ENCODE measurements around the gene SH3RF3. TPM values are rescaled to one million over a fixed set of nuclear protein-coding genes. Genes with fewer than 3 reads are reported as not detected.

Gene SH3RF3
- total RNA-seq, 2 experiments from 2014 or later, result 1.9 to 2.3 TPM

DNA sequence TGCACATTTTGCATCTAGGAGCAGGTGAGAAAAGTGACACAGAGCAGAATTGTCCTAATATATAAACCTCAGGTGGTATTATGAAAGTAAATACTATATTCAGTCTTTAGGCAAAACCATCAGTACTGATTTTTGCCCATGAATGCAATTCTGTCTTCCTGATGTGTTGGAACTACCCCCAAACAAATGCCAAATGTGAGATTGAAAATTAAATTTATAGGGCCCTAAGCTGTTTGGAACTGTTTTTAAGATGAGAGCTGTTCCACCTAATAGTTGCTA lies 115.2 kb downstream of the SH3RF3 start:
- Mint-ChIP-seq H3K36me3 (ENCODE audit: low read depth) (no peaks in the 10 kb centered on the region), H3K27ac (no peak overlapping the region), H3K9me3 (no peaks in the 10 kb centered on the region), H3K27me3 (no peaks in the 10 kb centered on the region), H3K4me1 (ENCODE audit: low read depth) (peaks cover 9% of the 10 kb centered on the region), H3K4me3 (no peak overlapping the region)
- DNase-seq (no peak), ATAC-seq (no peak)
- POLR2A ChIA-PET, result interaction anchor here (1.6 kb wide), 1 partner anchor 18 kb away, joined by 4 read pairs; no protein-coding TSS in a partner anchor
- TF ChIP-seq CTCF (IDR thresholded peaks at IDR 0.05), result no peak
- CTCF ChIA-PET, result no interaction called here
- intact Hi-C loops (cut with micrococcal nuclease), result no loop called here

DNA sequence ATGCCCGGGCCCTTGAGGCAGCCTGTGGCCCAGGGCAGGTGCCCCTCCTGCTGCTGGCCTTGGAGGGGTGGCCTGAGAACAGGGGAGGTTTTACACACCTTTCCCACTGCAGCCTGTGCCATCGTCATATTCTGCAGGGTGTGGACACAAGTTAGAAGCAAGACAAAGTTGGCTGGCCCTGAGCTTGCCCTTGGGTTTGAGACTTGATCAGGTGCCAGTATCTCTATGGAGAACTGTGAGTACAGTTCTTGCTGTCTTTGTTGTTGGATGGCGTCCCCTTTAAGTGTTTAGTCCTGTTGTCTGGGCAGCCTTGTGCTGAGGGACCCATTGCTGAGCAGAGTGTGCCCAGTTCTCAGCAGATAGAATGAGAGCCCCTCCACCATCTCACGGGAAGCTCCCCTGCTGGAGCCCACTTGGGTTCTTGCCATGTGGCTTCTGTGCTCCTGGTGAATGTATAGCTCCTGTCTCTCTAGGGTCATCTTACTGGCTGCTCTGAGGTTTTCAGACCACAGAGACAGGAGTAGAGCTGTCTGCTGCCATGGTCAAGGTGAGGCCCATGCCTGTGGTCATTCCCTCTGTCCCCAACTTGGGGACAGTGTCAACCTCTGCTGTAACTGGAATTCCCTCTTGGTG lies 115.9 kb downstream of the SH3RF3 start:
- H3K36me3 Mint-ChIP-seq (ENCODE audit: low read depth), result no peaks in the 10 kb centered on the region
- no peak for TF ChIP-seq CTCF (IDR thresholded peaks at IDR 0.05)
- H3K4me3 Mint-ChIP-seq, result no peak overlapping the region
- H3K4me1 Mint-ChIP-seq (ENCODE audit: low read depth), result peaks cover 7% of the 10 kb centered on the region
- H3K27me3 Mint-ChIP-seq, result no peaks in the 10 kb centered on the region
- intact Hi-C loops (cut with micrococcal nuclease), result no loop called here
- ChIA-PET POLR2A (interaction anchor here (1.6 kb wide), 1 partner anchor 18 kb away, joined by 4 read pairs; no protein-coding TSS in a partner anchor), CTCF (no interaction called here)
- H3K9me3 Mint-ChIP-seq, result no peaks in the 10 kb centered on the region
- ATAC-seq (no peak), DNase-seq (no peak)
- no peak overlapping the region for H3K27ac Mint-ChIP-seq

- Mint-ChIP-seq H3K27ac (no peak overlapping the region), H3K4me1 (ENCODE audit: low read depth) (peaks cover 7% of the 10 kb centered on the region), H3K4me3 (no peak overlapping the region), H3K27me3 (no peaks in the 10 kb centered on the region), H3K9me3 (no peaks in the 10 kb centered on the region), H3K36me3 (ENCODE audit: low read depth) (no peaks in the 10 kb centered on the region)
- DNase-seq, result no peak
- ChIA-PET CTCF (no interaction called here), POLR2A (no interaction called here)
- ATAC-seq, result no peak
- no peak for TF ChIP-seq CTCF (IDR thresholded peaks at IDR 0.05)
- intact Hi-C loops (cut with micrococcal nuclease), result no loop called here
Observed at GRCh38 chr2:109246176-109246575, 117.2 kb downstream of the SH3RF3 start.

- H3K36me3 Mint-ChIP-seq (ENCODE audit: low read depth), result no peaks in the 10 kb centered on the region
- ATAC-seq, result no peak
- ChIA-PET CTCF (no interaction called here), POLR2A (no interaction called here)
- no peaks in the 10 kb centered on the region for H3K27me3 Mint-ChIP-seq
- H3K27ac Mint-ChIP-seq, result no peak overlapping the region
- TF ChIP-seq CTCF (IDR thresholded peaks at IDR 0.05), result no peak
- peaks cover 7% of the 10 kb centered on the region for H3K4me1 Mint-ChIP-seq (ENCODE audit: low read depth)
- H3K4me3 Mint-ChIP-seq, result no peak overlapping the region
- no peak for DNase-seq
- H3K9me3 Mint-ChIP-seq, result no peaks in the 10 kb centered on the region
- intact Hi-C loops (cut with micrococcal nuclease), result no loop called here
Observed at GRCh38 chr2:109246616-109247015, 117.6 kb downstream of the SH3RF3 start.

DNA sequence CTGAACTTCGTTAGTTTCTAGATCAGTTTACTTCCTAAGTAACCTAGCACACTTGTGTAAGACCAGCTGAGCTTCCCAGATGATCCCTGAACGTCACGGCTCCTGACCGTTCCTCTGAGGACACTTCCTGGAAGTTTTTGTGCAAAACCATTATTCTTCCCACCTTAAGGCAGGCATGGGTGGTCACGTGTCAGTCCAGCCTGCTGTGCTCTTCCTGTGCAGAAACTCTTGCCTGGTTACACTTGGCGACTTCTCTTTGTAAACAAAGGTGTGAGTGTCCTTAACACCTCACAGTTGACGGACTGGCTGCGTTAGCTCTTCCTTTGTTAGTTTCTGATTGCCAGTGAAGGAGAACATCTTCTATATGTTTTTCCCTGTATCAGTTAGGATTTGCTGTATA lies 118.3 kb downstream of the SH3RF3 start:
- no peaks in the 10 kb centered on the region for H3K9me3 Mint-ChIP-seq
- no peak overlapping the region for H3K27ac Mint-ChIP-seq
- intact Hi-C loops (cut with micrococcal nuclease), result no loop called here
- no peak for ATAC-seq
- ChIA-PET CTCF (no interaction called here), POLR2A (no interaction called here)
- no peak overlapping the region for H3K4me3 Mint-ChIP-seq
- no peak for DNase-seq
- peaks cover 7% of the 10 kb centered on the region for H3K4me1 Mint-ChIP-seq (ENCODE audit: low read depth)
- H3K36me3 Mint-ChIP-seq (ENCODE audit: low read depth), result no peaks in the 10 kb centered on the region
- no peaks in the 10 kb centered on the region for H3K27me3 Mint-ChIP-seq
- TF ChIP-seq CTCF (IDR thresholded peaks at IDR 0.05), result no peak

All from activated CD8-positive, alpha-beta T cell treated with anti-CD3 and anti-CD28 coated beads for 36 hours (primary cell).